ENCODE measurements around the gene PATJ. TPM values are rescaled to one million over a fixed set of nuclear protein-coding genes. Genes with fewer than 3 reads are reported as not detected.
A peak's percentile ranks its signal among the peaks of the same experiment; 100 is the strongest.
"Not testable (repeated sequence)": the region's sequence is repeated elsewhere in the genome, so short reads cannot be mapped to it uniquely, and the experiment has no call there.

The PATJ gene
- total and polyA plus RNA-seq, 2 of the 13 experiments (the other 11 are each of a cell fraction or from before 2014, with no cell fraction given) = 6.2 to 16.8 TPM

GRCh38 chr1:61837607-61838006 is 95.3 kb downstream of the PATJ start (continued):
- TF ChIP-seq ARID5B (CRISPR knock-in tag; IDR thresholded peaks at IDR 0.05) (peak; percentile 34; the same call in 1 of the 2 replicates), CEBPB (IDR thresholded peaks at IDR 0.05; ENCODE audit: borderline replicate concordance, low read depth, low read length) (peak; percentile 45; the same call in 1 of the 2 replicates), ZGPAT (CRISPR knock-in tag; IDR thresholded peaks at IDR 0.05) (peak; percentile 52; the same call in 1 of the 2 replicates), ZNF460 (CRISPR knock-in tag; IDR thresholded peaks at IDR 0.05; ENCODE audit: borderline replicate concordance) (peak; percentile 80; the same call in 1 of the 2 replicates), CREB1 (CRISPR knock-in tag; IDR thresholded peaks at IDR 0.05) (peak; percentile 72)
- not testable (repeated sequence) for TF ChIP-seq CREB1 (IDR thresholded peaks at IDR 0.05)

GRCh38 chr1:61839679-61840078 is 97.4 kb downstream of the PATJ start:
- Histone ChIP-seq H3K79me2 (ENCODE audit: insufficient read depth, low read length) (no peaks in the 10 kb centered on the region), H3K4me2 (ENCODE audit: low read depth, low read length) (no peak overlapping the region), H3K9ac (ENCODE audit: insufficient read depth, low read depth, low read length) (no peak overlapping the region), H2AFZ (ENCODE audit: low read length) (no peak overlapping the region), H3K27me3 (ENCODE audit: control insufficient read depth in 1 of 2, insufficient read depth in 2 of 2, low read length in 2 of 2) (no peaks in the 10 kb centered on the region), H3K4me1 (ENCODE audit: insufficient read depth, low read length) (peaks cover 9% of the 10 kb centered on the region; the same call in 1 of the 2 replicates), H3K36me3 (replicated peaks in 1 of 2; ENCODE audit: control insufficient read depth in 1 of 2, insufficient read depth in 2 of 2, low read length in 2 of 2) (no peaks in the 10 kb centered on the region), H4K20me1 (ENCODE audit: insufficient read depth, low read length) (no peaks in the 10 kb centered on the region), H3K9me3 (ENCODE audit: low read length) (no peaks in the 10 kb centered on the region), H3K27ac (ENCODE audit: extremely low read length, insufficient read depth, low read length) (no peak overlapping the region), H3K4me3 (replicated peaks in 1 of 3; ENCODE audit: insufficient read depth in 1 of 3, low read depth in 2 of 3, low read length in 3 of 3) (no peak overlapping the region)
- ATAC-seq (no peak), DNase-seq (ENCODE audit: low spot score) (no peak), FAIRE-seq (no peak)
- in situ Hi-C loops (cut with HindIII; ENCODE audit: extremely low pct_ligation_motif_present, low pct_unique_long_range_greater_than_20kb) = no loop called here
- no TSS peak for BruUV-seq (replicated peaks)
- POLR2A ChIA-PET = no interaction called here
- intact Hi-C loops (cut with micrococcal nuclease; ENCODE audit: unreplicated experiment) = loop anchor here (10.0 kb wide), 1 partner anchor 115 kb away; the partner anchor contains the start of gene TM2D1
- WGBS (ENCODE audit: low lambda C conversion rate) = 96% methylated on average over 2 of the region's 2 CpGs
- CTCF ChIA-PET (ENCODE audit: low intra/inter-chr PET ratio, low total read pairs) = no interaction called here
- TF ChIP-seq HDAC6 (IDR thresholded peaks at IDR 0.05; ENCODE audit: low read depth, low read length) = no peak
- no peak for TF ChIP-seq BORCS8-MEF2B (CRISPR knock-in tag; IDR thresholded peaks at IDR 0.05)
- no peak for TF ChIP-seq ELF1 (CRISPR knock-in tag; IDR thresholded peaks at IDR 0.05)
- TF ChIP-seq FUBP1 (CRISPR knock-in tag; IDR thresholded peaks at IDR 0.05; ENCODE audit: borderline replicate concordance) = no peak
